ENCODE results near the gene TMPRSS2.

DNA sequence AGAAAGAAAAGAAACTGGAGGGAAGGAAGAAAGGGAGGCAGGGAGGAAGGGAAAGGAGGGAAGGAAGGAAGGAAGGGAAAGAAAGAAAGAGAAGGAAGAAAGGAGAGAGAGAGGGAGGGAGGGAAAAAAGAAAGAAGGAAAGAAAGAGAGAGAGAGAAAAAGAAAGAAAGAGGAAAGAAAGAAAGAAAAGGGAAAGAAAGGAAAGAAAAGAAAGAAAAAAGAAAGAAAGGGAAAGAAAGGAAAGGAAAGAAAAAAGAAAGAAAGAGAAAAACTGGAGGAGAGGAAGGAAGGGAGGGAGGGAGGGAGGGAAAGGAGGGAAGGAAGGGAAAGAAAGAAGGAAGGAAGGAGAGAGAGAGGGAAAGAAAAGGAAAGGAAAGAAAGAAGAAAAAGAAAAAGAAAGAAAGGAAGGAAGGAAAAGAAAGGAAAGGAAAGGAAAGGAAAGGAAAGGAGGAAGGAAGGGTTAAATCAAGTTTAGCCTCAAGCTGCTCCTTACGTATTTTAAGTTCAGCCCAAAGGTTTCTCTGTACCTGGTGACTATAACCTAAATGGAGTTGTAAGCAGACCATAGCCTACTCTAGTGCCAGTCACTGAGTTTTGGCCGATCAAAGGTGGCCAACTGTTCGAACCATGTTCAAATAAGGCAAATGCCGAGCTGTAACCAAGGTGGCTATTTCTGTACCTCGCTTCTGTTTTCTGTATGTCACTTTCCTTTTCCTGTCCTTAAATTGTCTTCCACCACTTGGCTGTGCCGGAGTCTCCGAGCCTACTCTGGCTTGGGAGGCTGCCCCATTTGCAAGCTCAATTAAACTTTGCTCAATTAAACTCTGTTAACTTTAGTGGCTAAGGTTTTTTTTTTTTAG, 37.8 kb upstream of the TMPRSS2 start:
- no peak for TF ChIP-seq CTCF (IDR thresholded peaks at IDR 0.05; ENCODE audit: low read length)
- no peak for TF ChIP-seq EZH2 (IDR thresholded peaks at IDR 0.05; ENCODE audit: borderline replicate concordance, low read length)
